Sigmoid colon (tissue), 7 donors: ENCODE data around the gene RNF166. TPM values are rescaled to one million over a fixed set of nuclear protein-coding genes. Genes with fewer than 3 reads are reported as not detected.
A peak's percentile ranks its signal among the peaks of the same experiment; 100 is the strongest.

Experiments used
- DNase-seq: peaks from one replicate; pipeline ENCODE4 v3.0.0-alpha.2; 2019
- H3K27ac ChIP-seq, 4 donors: fragments of 200-600 bp; sonication (generic); one replicate each; pipeline ENCODE4 v1.5.1; 2016 to 2019; ENCODE audit warnings: mild to moderate bottlenecking in 1 of 4
- H3K27me3 ChIP-seq, 3 donors: fragments of 200-600 bp; sonication (generic); one replicate each; pipeline ENCODE4 v1.5.1; 2019; ENCODE audit warnings: mild to moderate bottlenecking in 1 of 3
- H3K36me3 ChIP-seq, 4 donors: fragments of 200-600 bp; sonication (generic); one replicate each; pipeline ENCODE4 v1.5.1; 2016 to 2019
- H3K4me1 ChIP-seq, 4 donors: fragments of 200-600 bp; sonication (generic); one replicate each; pipeline ENCODE4 v1.5.1; 2017 to 2019
- H3K4me3 ChIP-seq, 4 donors: fragments of 200-600 bp; sonication (generic); one replicate each; pipeline ENCODE4 v1.5.1; 2017 to 2019; ENCODE audit warnings: mild to moderate bottlenecking in 2 of 4, moderate library complexity in 1 of 4
- H3K9me3 ChIP-seq, 4 donors: fragments of 200-600 bp in 3 of 4; sonication (generic) in 3 of 4; one replicate each; pipeline versions ENCODE4 v1.5.1 to v1.6.1; 2013 to 2019
- EP300 ChIP-seq, 4 donors: sonication (generic); formaldehyde crosslinking; IDR thresholded peaks; one replicate each; pipeline ENCODE4 v1.6.1; 2017; ENCODE audit warnings: antibody characterized with exemption in 4 of 4
- POLR2A ChIP-seq, 2 donors: fragments of 450-650 bp; IDR thresholded peaks; one replicate each; pipeline ENCODE4 v1.6.1; 2016; ENCODE audit warnings: antibody characterized with exemption in 2 of 2, mild to moderate bottlenecking in 2 of 2, moderate library complexity in 2 of 2
- POLR2AphosphoS5 ChIP-seq, 4 donors: sonication (generic); formaldehyde crosslinking; IDR thresholded peaks; one replicate each; pipeline ENCODE4 v1.6.1; 2017; ENCODE audit warnings: antibody characterized with exemption in 4 of 4
- WGBS, 2 donors: extraction: QIAGEN DNeasy Blood & Tissue Kit; methylation state at CpG; one replicate each; pipeline ENCODE4 v1.1.7; 2013; 5-methylcytosine and 5-hydroxymethylcytosine counted together
- intact Hi-C: fragments of 100-400 bp; cut with DNase I; formaldehyde crosslinking; loops from one replicate; pipeline ENCODE4 v1.15.1; 2023
- polyA plus RNA-seq, 3 donors: library from polyadenylated mRNA; stranded (reverse); fragments of 200-250 nt; gene quantifications; one replicate each; pipeline ENCODE4 v1.2.3, GENCODE V29; 2013
- total RNA-seq, 4 donors: library from RNA; depleted of rRNA; stranded (reverse); fragments of >200 nt; gene quantifications; one replicate each; pipeline ENCODE4 v1.1.0, GENCODE V29; 2016
- TF ChIP-seq, protein P1 (sequence below), 4 experiments: fragments of 450-650 bp in 3 of 4; fragments of 200-600 bp in 1 of 4; IDR thresholded peaks; one replicate each; pipeline ENCODE4 v1.5.1; 2016 to 2019; ENCODE audit warnings: antibody characterized with exemption in 4 of 4, mild to moderate bottlenecking in 3 of 4, moderate library complexity in 2 of 4
- donor health status: healthy with polysubstance abuse.
- donor health status: Bipolar disorder and iron deficiency.
- donor health status: healthy.

The RNF166 gene
- total and polyA plus RNA-seq, 7 donors, result 5.4 to 34.8 (median 16.9) TPM

DNA sequence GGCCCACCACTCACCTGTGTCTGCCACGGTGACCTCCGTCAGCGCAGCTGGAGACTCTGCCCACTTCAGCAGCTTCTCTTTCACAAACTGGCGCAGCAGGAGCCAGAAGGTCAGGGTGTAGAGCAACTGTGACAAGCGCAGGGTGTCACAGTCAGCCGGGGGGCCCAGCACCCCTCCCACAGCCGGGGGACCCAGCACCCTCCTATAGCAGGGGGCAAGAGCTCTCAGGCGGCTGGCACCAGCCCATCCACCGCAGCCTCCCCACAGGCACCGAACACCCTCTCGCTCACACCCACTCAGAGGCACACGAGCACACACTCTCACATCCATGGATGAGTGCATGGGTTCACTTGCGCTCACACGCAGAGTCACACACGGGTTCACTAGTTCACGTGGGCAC lies 28.9 kb upstream of the RNF166 start:
- WGBS, 2 donors, result 95% methylated on average over 16 of the region's 16 CpGs
- no peak for TF ChIP-seq EP300 (IDR thresholded peaks at IDR 0.05)
- no peak for TF ChIP-seq POLR2A (IDR thresholded peaks at IDR 0.05)
- TF ChIP-seq, protein P1, sequence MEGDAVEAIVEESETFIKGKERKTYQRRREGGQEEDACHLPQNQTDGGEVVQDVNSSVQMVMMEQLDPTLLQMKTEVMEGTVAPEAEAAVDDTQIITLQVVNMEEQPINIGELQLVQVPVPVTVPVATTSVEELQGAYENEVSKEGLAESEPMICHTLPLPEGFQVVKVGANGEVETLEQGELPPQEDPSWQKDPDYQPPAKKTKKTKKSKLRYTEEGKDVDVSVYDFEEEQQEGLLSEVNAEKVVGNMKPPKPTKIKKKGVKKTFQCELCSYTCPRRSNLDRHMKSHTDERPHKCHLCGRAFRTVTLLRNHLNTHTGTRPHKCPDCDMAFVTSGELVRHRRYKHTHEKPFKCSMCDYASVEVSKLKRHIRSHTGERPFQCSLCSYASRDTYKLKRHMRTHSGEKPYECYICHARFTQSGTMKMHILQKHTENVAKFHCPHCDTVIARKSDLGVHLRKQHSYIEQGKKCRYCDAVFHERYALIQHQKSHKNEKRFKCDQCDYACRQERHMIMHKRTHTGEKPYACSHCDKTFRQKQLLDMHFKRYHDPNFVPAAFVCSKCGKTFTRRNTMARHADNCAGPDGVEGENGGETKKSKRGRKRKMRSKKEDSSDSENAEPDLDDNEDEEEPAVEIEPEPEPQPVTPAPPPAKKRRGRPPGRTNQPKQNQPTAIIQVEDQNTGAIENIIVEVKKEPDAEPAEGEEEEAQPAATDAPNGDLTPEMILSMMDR (IDR thresholded peaks at IDR 0.05), result no peak
- TF ChIP-seq POLR2AphosphoS5 (IDR thresholded peaks at IDR 0.05), result no peak
- Histone ChIP-seq H3K4me3 (no peak overlapping the region), H3K27me3 (no peaks in the 10 kb centered on the region), H3K27ac (no peak overlapping the region), H3K9me3 (no peaks in the 10 kb centered on the region), H3K36me3 (peaks cover 16 to 89% (median 59%) of the 10 kb centered on the region in 4 donors), H3K4me1 (peaks cover 0 to 10% (median 8%) of the 10 kb centered on the region in 4 donors)
- DNase-seq, result no peak
- intact Hi-C loops, result loop anchor here (5.0 kb wide), 1 partner anchor 122 kb away; the partner anchor contains the start of genes GALNS and TRAPPC2L

DNA sequence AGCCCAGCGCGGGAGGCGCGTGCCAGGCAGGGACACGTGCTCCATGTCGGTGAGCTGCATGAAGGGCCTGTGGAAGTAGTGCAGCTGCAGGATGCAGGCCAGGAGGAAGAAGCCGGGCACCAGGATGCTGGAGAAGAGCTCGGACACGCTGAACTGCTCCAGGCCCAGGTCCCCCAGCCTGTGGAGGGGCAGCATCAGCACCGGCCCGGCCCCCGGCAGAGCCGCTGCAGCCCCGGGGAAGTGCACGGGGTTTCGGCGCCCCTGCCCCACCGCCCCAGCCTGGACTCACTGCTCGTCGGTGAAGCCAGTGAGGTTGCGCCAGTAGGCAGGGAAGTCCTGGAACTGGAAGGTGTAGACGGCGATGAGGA lies 28.1 kb upstream of the RNF166 start:
- peaks cover 14 to 86% (median 59%) of the 10 kb centered on the region in 4 donors for H3K36me3 ChIP-seq
- TF ChIP-seq POLR2AphosphoS5 (IDR thresholded peaks at IDR 0.05) (no peak), POLR2A (IDR thresholded peaks at IDR 0.05) (no peak), EP300 (IDR thresholded peaks at IDR 0.05) (no peak)
- TF ChIP-seq, protein P1 (IDR thresholded peaks at IDR 0.05), result no peak
- no peak for DNase-seq
- H3K27ac ChIP-seq, result no peak overlapping the region
- no peaks in the 10 kb centered on the region for H3K9me3 ChIP-seq
- intact Hi-C loops, result no loop called here
- H3K4me1 ChIP-seq, result peaks cover 0 to 10% (median 8%) of the 10 kb centered on the region in 4 donors
- no peaks in the 10 kb centered on the region for H3K27me3 ChIP-seq
- 86 to 93% methylated on average over 23 of the region's 23 CpGs for WGBS, 2 donors
- H3K4me3 ChIP-seq, result no peak overlapping the region

DNA sequence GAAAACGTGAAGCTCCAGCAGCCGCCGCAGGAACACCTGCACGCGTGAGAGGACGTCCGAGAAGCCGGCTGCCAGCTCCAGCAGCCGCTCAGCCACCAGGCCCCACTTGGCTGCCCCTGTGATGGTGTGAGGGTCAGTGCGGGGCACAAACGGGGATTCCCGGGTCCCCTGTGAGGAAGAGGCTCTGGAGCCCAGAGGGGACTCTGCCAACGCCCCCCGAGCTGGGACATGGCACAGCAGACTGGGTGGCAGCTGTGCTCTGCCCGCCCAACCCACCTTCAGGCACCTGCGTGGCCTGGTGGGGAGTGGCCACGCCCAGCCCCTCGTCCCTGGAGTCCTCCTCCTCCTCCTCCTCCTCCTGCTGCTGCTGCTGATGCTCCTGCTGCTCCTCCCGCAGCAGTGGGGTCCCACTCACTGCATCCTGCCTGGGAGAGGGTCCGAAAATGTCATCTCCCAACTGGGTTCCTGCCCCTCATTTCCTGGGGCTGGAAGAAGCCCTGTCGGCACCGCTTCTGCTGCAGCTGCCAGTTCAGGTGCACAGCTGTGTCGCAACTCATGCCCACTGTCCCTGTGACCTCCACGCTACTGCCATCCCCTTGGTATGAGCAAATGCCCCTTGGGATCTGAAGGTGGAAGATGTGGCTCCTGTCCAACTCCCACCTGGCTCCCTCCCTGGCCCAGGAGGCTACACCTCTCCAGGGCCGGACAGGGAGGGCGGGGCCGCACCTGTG lies 27.6 kb upstream of the RNF166 start:
- no peak for DNase-seq
- H3K27ac ChIP-seq, result no peak overlapping the region
- H3K27me3 ChIP-seq, result no peaks in the 10 kb centered on the region
- TF ChIP-seq EP300 (IDR thresholded peaks at IDR 0.05) (no peak), POLR2AphosphoS5 (IDR thresholded peaks at IDR 0.05) (no peak), POLR2A (IDR thresholded peaks at IDR 0.05) (no peak)
- TF ChIP-seq, protein P1 (IDR thresholded peaks at IDR 0.05), result no peak
- intact Hi-C loops, result no loop called here
- no peaks in the 10 kb centered on the region for H3K9me3 ChIP-seq
- H3K4me1 ChIP-seq, result peaks cover 0 to 10% (median 8%) of the 10 kb centered on the region in 4 donors
- 85 to 88% methylated on average over 27 of the region's 27 CpGs for WGBS, 2 donors
- H3K36me3 ChIP-seq, result peaks cover 14 to 80% (median 59%) of the 10 kb centered on the region in 4 donors
- H3K4me3 ChIP-seq, result no peak overlapping the region

DNA sequence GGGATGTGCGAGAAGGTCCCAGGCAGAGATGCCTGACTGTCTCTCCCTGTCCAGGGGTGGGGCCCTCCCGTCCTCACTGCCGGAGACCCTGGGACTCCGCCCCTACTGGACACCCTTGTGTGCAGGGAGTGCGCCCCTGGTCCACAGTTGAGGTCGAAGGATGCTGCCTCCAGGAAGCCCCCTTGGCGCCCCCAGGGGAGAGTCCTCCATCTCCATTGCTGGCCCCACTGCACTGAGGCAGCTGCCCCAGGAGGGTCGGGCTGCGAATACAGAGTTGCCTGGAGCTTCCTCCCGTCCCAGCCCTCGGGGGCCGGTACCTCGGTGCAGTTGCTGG lies 26.7 kb upstream of the RNF166 start:
- intact Hi-C loops, result no loop called here
- H3K4me3 ChIP-seq, result no peak overlapping the region
- peaks cover 0 to 10% (median 7%) of the 10 kb centered on the region in 4 donors for H3K4me1 ChIP-seq
- no peaks in the 10 kb centered on the region for H3K9me3 ChIP-seq
- H3K27me3 ChIP-seq, result no peaks in the 10 kb centered on the region
- H3K27ac ChIP-seq, result no peak overlapping the region
- DNase-seq, result no peak
- H3K36me3 ChIP-seq, result peaks cover 14 to 77% (median 59%) of the 10 kb centered on the region in 4 donors
- 89 to 91% methylated on average over 13 of the region's 13 CpGs for WGBS, 2 donors
- TF ChIP-seq POLR2A (IDR thresholded peaks at IDR 0.05) (no peak), POLR2AphosphoS5 (IDR thresholded peaks at IDR 0.05) (no peak), EP300 (IDR thresholded peaks at IDR 0.05) (no peak)

DNA sequence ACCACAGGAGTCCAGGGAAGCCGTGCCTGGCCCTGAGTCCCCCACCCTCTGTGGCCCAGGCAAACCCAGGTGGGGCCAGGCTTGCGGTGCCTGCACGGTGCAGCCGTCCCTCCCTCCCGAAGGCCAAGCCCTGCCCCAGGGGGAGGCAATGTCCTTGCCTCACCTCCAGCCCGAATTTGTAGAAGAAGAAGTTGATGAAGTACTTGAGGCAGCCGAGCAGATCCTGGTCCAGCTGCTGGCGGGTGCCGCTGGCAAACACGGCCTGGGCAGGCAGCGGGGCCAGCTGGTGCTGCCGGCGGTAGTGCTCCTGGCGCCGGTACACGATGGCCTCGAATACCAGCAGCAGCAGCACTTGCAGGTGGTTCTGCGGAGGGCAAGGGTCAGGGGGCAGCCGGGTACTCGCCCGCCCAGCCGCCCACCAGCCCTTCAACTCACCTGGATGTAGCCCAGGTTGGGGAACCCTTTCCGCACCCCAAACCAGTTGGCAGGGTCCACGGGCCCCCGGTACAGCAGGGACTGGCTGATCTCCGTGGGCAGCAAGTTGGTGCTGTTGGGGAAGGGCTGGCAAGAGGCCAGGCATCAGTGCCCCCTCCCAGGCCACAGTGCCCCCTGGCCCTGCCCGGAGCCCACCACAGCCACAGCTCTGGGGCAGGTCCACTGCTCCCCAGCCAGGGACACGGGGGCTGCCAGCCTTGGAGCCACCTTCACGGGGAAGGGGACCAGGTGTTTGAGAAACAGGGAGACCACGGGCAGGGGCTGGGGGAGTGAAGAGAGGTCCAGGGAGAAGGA lies 26.2 kb upstream of the RNF166 start:
- peaks cover 14 to 78% (median 63%) of the 10 kb centered on the region in 4 donors for H3K36me3 ChIP-seq
- intact Hi-C loops, result no loop called here
- peaks cover 0 to 4% (median 1%) of the 10 kb centered on the region in 4 donors for H3K4me1 ChIP-seq

More for the DNA sequence above, 26.2 kb upstream of the RNF166 start:
- peak overlapping the region in 3 of 4 donors; percentile 5 to 31 (median 31) for H3K27ac ChIP-seq
- 77 to 85% methylated on average over 30 of the region's 30 CpGs for WGBS, 2 donors
- H3K9me3 ChIP-seq, result no peaks in the 10 kb centered on the region
- no peak for TF ChIP-seq POLR2AphosphoS5 (IDR thresholded peaks at IDR 0.05)
- no peak for TF ChIP-seq POLR2A (IDR thresholded peaks at IDR 0.05)
- no peak for TF ChIP-seq EP300 (IDR thresholded peaks at IDR 0.05)
- TF ChIP-seq, protein P1 (IDR thresholded peaks at IDR 0.05), result no peak
- H3K4me3 ChIP-seq, result no peak overlapping the region
- H3K27me3 ChIP-seq, result no peaks in the 10 kb centered on the region
- DNase-seq, result no peak
